Epithelial cell of proximal tubule (primary cell): Measurements from ENCODE around the gene SSTR1. TPM values are rescaled to one million over a fixed set of nuclear protein-coding genes. Genes with fewer than 3 reads are reported as not detected.

Experiments used
- DNase-seq: peaks from one replicate; pipeline ENCODE4 v3.0.0-alpha.2; 2011; ENCODE audit warnings: low read depth
- H3K4me3 ChIP-seq: 2 replicates; pipeline ENCODE4 v1.5.1; 2011; ENCODE audit warnings: low read depth, mild to moderate bottlenecking, low read length
- total RNA-seq: library from RNA; depleted of rRNA; stranded (reverse); fragments of >200 nt; gene quantifications from 2 replicates; pipeline ENCODE4 v1.2.3, GENCODE V29; 2015
- TF ChIP-seq, protein P1 (sequence below): conservative IDR thresholded peaks from 2 replicates; pipeline ENCODE4 v1.5.1; 2012; ENCODE audit warnings: low read depth, mild to moderate bottlenecking, low read length

The SSTR1 gene
- total RNA-seq, 1 donor from 2014 or later, result 0.06 TPM

GRCh38 chr14:38253676-38254075 is 46.0 kb downstream of the SSTR1 start:
- DNase-seq, result no peak
- no peak overlapping the region for H3K4me3 ChIP-seq
- TF ChIP-seq, protein P1, sequence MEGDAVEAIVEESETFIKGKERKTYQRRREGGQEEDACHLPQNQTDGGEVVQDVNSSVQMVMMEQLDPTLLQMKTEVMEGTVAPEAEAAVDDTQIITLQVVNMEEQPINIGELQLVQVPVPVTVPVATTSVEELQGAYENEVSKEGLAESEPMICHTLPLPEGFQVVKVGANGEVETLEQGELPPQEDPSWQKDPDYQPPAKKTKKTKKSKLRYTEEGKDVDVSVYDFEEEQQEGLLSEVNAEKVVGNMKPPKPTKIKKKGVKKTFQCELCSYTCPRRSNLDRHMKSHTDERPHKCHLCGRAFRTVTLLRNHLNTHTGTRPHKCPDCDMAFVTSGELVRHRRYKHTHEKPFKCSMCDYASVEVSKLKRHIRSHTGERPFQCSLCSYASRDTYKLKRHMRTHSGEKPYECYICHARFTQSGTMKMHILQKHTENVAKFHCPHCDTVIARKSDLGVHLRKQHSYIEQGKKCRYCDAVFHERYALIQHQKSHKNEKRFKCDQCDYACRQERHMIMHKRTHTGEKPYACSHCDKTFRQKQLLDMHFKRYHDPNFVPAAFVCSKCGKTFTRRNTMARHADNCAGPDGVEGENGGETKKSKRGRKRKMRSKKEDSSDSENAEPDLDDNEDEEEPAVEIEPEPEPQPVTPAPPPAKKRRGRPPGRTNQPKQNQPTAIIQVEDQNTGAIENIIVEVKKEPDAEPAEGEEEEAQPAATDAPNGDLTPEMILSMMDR, result no peak

GRCh38 chr14:38254571-38255407 is 47.1 kb downstream of the SSTR1 start:
- TF ChIP-seq, protein P1, result no peak
- no peak overlapping the region for H3K4me3 ChIP-seq
- DNase-seq, result no peak

GRCh38 chr14:38255408-38255672 is 47.6 kb downstream of the SSTR1 start:
- TF ChIP-seq, protein P1, result no peak
- no peak for DNase-seq
- no peak overlapping the region for H3K4me3 ChIP-seq

- no peak for DNase-seq
- TF ChIP-seq, protein P1, result no peak
- no peak within 1 kb of the TSS for H3K4me3 ChIP-seq
These were observed 48.2 kb downstream of the SSTR1 start, which contains the start of gene CLEC14A for GRCh38 chr14:38255673-38256532. TSS of gene CLEC14A (minus strand) at chr14:38256093. CDS start at chr14:38256022, 71 bp downstream.

DNA sequence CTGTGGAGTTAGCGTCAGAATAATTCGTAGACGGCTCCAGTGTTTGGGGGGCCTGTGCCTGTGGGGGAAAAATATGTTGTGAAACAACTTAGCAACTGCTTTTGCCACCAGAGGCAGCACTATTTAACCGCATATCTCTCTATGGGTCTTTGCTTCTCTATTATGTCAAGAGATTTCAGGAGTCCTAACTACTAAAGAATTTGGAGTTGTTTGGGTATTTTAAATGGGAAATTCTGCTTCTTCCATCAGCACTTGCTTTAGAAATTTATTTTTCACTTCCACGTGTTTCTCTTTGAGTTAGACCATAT is 48.8 kb downstream of the SSTR1 start:
- no peak overlapping the region for H3K4me3 ChIP-seq
- no peak for DNase-seq
- TF ChIP-seq, protein P1, result no peak

DNA sequence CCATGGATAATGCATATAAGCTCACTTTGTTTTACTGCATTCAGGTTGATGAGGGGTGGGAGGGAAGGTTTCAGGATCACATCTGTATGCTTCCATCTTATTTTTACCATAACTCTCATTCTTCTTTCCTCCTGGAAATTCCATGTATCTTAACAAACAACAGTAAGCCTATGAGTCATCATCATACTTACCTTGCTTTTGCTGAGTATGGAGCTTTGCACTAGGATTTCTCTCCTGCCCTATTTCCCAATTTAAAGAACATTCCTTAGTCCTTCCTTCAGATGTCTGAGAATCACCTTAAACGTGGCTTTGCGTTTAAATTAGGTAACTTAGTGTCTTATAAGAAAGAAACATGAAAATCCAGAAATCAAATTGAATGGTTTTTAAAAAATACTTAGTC is 49.8 kb downstream of the SSTR1 start:
- H3K4me3 ChIP-seq, result no peak overlapping the region
- TF ChIP-seq, protein P1, result no peak
- DNase-seq, result no peak

GRCh38 chr14:38261620-38262019 is 53.9 kb downstream of the SSTR1 start:
- TF ChIP-seq, protein P1, result no peak
- DNase-seq, result no peak
- H3K4me3 ChIP-seq, result no peak overlapping the region
